GM19025 (cell line): ENCODE measurements around the gene NEK10.

Source experiments
- ATAC-seq: cut with Tn5 transposase; IDR thresholded peaks from one replicate; pipeline ENCODE4 v1.9.1; 2021; ENCODE audit warnings: mild to moderate bottlenecking, low read depth, moderate library complexity; ENCODE audit not compliant: unreplicated experiment

NEK10 gene

DNA sequence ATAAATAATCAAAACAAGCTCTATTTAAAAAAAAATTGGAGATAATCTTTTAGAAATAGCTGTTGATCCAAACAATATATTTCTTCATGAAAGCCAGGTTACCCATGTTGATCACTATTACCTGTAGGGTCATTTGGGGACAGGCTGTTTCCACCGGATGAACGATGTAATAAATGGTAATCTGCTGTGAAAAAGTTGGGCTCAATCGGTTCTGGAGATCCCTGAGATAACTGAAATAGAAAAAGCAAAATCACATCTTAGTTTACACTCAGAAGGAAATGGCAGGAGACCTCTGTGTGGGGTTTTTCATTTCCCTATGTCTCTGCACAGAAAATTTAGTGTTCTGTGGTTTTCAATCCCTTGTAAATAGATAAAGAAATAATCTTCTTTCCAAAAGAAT, 249.5 kb downstream of the NEK10 start:
- no peak for ATAC-seq

DNA sequence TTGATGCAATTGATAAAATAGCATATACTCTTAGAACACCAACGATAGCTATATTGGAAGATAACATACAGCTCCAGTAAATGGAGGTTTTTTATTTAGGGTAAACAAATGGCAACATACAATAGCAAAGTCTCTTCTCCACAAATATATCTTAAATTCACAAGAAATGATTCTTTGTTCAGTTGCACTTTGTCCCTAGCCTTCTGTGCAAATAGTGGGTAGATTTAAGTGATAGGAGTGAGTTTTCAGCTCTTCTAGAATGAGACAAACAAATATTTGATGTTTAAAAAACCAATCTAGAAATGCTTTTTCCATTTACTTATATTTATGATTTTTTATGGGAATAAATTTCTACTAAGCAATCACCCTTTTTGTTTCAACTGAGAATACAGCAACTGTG, 253.8 kb downstream of the NEK10 start:
- no peak for ATAC-seq

DNA sequence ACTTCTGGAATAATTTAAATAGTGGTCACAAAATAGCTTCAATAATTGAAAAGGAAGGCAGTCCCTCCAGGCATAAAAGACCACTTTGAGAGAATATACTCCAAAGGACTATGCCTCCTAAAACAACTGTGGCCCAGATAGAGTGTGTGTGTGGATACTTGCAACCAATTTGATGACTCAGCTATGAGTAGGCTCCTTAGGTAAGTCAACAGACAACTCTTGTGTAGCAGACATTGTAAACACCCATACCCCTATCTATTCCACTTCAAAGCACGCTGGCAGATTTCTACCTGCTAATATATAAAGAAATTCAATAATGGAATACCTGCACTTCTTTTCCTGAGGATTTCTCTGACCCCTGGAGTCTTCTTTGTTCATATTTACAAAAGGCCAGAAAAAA, 254.5 kb downstream of the NEK10 start:
- no peak for ATAC-seq

DNA sequence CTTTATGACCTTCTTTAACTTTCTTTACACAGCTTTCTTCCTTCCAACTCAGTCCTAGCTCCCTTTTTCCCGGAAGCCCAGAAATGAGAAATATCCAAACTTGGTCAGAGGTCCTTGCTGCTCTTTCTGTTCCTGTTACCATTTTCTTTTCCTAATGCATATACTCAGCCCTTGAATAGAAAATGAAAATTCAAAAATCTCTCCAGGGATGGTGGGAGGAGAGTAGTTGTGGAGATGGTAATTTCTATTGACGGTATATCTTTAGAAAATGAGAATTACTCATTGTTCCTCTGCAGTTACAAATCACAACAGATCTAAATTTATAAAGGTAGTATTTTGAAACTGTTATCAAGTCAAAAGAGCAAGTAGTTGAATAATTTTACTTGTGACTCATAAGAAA, 255.1 kb downstream of the NEK10 start:
- no peak for ATAC-seq

DNA sequence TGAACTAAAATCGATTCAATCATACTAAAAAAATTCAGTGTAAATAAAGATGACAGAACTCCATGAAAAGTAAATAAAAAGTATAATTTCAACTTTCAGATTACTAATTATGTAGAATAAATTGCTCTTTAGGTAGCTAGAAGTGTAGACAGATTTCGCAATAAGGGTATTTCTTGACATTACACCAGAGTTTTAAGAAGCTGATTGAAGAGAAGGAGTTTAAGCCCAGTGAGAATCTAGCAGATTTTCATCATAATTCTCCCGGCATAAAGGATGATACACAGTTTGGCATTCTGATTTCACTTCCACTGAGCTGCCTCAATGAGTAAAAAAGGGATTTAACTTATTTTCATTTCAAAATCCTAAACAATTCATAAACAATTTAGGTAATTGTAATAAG, 259.2 kb downstream of the NEK10 start:
- ATAC-seq = no peak

DNA sequence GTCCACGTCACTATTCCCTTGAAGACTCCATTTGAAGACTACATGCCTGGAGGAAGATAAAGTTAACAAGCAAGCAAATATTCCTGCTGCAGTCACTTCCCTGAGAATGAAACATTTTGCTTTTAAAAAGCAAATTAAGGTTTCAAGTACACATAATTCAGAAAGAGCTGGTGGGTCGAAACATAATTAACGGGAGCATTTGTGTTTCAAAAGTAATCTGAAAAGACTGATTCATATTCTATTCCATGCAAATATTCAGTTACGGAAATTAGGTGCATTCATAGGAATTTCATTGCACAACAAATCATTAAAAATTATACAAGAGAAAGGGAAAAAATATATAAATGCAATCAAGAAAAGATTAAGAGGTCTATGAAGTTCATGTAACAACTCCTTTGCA, 260.9 kb downstream of the NEK10 start:
- ATAC-seq = no peak

DNA sequence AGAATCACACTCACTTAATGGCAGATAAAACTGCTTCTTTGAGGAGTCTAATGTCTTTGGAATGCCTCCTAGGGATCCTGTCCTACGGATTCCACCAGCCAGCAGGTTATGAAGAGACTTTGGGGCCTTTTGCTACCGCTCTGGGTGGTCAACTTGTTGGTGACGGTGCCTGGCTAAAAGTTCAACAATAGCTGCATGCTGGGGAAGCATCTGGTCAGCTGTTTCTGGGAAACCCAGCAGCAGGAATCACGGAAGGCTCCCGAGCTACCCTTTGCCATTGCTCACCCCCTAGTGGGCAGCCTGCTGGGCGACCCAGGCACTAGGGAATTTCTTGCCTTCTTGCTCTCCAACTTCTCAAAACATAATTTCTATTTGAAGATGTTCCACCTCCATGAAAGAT, 263.3 kb downstream of the NEK10 start:
- no peak for ATAC-seq

DNA sequence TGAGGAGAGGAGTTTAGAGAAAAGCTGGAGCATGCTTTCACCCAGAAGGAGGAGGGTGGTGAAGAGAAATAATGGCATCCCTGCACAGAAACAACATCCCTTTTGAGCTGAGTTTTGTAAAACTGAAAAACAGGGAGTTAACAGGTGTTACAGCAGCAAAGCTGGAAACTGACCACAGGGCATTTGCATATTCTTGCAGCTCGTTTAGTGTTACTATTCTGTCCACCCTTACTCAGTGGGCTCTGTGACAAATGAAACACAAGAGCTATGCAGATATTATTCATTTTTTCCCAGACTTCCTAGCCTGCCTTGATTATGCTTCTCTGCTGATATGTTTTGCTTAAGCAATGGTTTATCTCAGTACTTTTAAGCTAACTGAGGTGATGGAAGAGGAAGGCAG, 272.0 kb downstream of the NEK10 start:
- ATAC-seq = no peak

DNA sequence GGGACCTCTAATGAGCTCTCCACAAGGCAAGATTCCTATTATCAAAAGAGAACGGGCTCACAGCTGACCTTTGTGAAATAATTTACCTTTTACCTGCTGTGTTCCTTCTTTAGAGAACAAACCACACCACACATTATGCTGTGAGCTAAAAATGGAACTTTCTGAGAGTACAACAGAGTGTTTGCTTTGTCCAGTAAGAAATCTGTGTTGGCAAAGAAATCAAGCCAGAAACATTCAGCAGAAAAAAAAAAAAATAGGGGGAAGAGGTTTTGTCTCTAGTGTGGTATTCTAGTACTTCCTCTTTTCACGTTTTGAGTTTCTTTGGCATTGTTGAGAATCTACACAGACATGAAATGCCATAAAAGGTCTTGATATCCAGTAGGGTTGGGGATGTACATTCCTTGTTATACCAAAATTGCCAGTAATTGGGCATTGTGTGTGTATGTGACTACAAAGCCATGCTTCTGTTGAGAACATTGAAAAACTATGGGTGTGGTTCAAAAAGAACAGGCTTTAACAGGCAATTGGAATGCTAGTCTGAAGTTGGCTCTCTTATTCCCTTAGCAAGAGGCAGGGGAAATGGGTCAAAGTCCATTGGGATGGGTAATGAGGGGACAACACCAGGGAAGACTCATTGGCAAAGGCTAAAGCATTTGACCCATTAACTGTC, 273.5 kb downstream of the NEK10 start:
- no peak for ATAC-seq

DNA sequence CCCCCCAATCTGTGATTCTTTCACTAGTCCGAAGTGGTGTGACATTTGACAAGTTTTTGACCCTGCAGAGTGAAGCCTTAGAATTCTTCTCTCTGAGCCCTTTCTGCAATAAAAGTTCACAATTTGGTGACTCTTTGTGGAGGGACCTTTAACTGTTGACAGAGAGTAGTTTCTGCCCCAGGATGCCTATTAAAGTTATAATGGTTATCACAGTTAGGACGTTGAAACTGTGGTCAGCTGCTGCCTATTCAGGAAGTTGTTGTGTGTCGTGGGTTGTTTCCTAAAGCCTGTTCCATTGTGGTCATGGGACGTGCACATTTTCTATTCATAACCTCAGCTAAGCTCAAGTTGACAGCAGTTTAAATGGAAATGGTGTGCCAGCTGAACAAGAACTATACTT, 274.5 kb downstream of the NEK10 start:
- ATAC-seq = no peak

DNA sequence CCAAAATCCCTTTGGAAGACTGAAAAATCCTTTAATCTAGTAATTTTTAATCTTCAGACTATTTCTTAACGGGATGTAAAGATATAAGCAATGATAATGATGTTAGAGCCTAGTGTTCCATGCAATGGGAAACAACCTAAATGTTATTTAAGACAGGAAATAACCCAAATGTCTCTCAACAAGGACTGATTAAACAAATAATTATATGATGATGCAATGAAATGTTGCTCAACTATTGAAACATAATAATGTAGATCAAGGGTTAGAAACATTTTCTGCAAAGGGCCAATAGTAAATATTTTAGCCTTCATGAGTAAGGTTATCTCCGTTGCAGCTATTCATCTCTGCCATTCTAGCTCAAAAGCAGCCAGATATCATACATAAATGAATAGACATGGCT, 275.4 kb downstream of the NEK10 start:
- no peak for ATAC-seq

DNA sequence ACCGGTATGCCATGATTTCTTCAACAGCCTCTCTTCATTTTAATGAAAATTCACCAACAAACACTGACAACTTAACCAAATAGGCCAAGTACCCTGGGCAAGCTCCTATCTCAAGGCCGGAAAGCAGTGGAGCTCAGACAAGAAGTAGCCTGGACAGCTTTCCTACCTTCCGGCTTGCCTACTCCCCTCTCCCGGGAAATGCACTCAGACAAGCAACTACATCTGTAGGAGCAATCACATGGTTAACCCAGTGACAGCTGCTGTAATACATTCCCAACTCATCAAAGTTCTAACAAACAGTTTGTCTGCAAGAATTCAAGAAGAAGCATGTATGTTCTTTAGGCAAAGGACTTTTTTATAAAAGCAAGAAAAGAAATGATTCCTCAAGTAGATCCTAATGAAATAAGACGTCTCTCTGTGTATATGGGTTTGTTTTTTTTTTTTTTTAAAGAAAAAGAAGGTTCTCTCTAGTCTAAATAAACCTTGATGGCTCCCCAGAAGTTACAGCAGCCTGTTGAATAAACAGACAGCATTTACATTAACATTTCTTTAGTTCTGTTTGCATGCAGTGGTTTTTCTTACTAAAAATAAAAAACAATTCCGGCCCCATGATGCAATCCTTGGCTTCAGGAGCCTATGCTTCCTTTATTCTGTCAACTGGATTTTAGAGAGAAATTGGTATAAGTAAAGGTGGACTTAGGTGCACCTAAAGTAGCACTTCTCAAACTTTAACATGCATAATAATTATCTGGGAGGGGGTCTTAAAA, 278.7 kb downstream of the NEK10 start:
- no peak for ATAC-seq

DNA sequence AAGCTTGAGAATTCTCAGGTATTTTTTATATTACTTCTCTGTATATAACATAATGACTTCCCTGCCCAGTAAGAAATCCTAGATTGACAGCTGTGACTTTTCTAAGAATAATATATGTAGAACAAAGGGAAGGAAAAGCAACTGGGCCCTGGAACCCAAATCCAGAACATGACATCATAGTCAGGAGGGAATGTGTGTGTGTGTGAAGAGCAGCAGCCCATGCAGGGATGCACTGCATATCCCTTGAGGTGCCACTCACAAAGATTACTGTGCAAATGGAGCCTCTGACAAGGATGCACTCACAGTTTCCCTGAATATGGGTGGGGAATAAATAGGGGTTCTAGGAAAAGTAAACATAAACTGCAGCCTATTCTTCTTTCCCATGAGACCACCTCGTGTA, 279.5 kb downstream of the NEK10 start:
- ATAC-seq = no peak

DNA sequence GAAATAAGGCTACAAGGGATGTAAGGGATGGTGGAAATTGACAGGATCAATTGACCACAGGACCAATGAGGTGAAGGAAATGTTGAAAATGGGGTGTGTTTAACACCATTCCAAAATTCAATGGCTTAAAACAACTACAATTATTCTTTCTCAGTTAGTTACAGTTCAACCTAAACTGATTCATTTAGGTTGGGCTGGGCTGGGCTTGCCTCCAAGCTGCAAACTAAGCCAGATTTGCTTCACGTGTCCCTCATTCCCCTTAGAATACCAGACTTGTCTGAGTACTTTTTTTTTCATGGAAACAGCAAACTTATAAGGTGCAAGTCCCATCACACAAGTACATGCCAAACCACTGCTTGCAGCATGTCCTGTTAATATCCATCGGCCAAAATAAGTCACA, 280.1 kb downstream of the NEK10 start:
- ATAC-seq = no peak

DNA sequence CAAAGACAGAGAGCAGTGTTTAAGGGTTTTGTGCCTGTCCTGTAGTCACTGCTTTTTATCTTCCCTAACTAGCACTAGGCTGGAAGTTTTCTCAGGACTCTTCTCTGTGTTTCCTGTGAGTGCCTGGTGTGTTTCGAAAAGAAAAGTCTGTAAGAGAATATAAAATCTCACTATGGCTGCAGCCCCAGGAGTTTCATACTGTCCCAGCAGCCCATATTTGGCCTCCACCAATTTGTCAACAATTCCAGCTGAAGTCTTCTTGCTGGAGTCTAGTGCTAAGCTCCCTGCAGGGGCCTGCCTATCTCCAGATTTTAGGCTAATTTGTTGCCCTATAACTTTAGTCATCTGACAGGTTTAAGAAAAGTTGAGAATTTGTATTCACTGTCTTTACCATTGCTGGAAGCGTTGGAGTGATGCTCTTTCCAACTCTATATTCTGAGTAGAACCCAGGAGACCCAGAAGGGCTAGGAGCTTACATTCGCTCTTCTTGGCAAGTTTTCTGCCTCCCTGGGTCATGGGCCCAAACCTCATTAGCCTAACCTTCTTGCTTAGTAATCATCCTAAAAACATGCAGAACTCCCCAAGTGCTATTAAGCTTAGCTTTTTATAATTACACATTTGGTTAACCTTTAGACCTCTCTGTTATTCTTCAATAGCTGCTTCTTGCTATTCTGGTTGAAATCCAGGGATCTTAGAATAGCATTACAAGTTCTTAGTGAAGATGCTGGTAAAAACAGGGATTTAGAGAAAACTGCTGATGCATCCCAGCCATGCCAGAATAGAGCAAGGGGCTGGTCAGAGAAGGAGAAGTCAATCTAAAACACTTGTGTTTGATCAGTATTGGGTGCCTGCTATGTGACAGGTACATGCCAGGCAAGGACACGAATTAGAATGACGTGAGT, 283.1 kb downstream of the NEK10 start:
- ATAC-seq = no peak

DNA sequence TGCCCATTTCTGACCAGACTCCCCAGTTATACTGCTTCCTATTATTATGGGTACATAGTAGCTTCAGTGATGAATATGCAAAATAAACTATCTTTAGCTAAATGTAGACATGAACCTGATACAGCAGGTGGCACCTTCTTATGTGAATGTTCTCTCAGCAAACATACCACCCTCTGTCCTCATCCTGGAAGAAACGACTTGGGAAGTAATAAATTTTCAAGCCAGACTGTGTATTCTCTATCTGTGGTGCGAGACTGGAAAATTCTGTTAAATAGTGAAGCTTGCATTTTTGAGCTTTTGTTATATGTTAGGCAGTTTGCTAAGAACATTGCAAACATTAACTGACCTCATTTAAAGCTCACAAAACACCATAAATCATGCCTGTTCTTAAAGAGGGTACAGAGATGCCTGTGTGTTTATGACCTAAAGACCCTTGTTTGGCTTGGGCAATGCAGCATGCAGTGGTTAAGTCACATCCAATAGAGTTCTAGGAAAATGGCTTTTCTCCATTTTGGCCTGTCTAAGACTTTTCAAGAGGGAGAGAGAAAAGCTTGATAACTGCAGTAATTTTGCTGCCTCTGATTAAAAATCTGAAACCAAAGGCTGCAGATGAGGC, 287.1 kb downstream of the NEK10 start:
- no peak for ATAC-seq

DNA sequence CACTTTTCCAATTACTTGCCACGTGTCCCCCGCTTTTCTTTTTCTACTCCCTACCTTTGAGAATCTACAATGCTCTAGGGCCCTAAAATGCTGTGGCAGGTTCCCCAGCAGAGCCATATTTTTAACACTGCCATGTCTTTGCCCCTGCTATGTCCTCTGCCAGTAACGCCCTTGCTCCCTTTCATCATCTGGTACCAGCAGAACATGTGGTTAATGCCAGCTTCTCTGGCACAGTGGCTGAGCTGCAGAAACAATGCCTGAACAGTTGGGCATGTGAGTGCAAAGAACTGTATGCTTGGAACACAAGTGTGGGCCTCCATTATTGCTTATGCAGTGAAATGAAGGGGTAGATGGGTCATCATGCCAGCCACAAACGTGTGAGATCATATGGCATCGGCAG, 287.6 kb downstream of the NEK10 start:
- ATAC-seq = no peak

DNA sequence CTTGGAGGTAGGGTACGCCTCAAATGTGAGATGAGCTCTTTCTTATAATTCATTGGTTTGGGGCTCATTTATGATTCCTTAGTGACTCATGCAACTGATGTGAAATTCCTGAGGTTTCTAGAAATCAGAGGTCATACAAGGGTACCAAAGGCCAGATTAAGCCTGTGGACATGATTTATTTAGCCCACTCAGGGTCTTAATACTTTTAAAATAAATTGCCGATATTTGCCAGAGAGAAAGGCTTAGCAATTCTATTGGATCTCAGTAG, 289.0 kb downstream of the NEK10 start:
- ATAC-seq = no peak

DNA sequence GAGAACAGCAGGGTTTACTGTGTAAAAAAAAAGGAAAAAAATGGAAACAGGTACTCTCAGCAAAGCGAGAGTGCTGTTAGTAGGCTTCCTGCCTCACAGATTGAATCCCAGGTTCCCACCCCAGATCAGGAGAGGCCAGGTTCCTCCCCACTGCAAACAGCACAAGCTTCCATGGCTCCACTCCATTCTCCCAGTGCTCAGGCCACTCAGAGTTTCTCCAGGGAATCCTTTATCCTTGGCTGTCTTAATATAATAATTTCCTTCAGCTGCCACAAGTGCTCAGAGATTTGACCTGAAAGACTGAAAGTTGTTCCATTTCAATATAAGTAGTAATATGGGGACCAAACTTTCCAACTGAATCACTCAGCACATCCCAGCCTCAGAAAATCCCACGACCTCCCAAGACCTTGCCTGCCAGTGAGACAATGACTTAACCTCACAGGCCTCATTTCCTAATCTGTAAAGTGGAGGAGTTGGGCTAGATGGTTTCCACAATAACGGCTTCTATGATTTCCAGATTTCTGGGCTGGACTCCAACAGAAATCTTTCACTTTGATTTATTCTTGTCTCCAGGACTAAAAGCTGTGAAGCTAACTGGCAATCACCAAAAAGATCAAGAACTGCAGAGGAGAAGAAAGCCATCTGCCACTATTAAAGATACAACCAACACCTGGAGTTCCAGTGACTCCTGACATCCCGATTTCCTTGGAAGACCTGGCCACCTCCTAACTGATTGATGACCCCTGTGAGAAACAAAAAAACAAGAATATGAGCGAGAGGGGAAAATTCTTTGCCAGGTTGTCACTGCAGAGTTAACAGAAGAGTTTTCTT, 289.5 kb downstream of the NEK10 start:
- no peak for ATAC-seq

DNA sequence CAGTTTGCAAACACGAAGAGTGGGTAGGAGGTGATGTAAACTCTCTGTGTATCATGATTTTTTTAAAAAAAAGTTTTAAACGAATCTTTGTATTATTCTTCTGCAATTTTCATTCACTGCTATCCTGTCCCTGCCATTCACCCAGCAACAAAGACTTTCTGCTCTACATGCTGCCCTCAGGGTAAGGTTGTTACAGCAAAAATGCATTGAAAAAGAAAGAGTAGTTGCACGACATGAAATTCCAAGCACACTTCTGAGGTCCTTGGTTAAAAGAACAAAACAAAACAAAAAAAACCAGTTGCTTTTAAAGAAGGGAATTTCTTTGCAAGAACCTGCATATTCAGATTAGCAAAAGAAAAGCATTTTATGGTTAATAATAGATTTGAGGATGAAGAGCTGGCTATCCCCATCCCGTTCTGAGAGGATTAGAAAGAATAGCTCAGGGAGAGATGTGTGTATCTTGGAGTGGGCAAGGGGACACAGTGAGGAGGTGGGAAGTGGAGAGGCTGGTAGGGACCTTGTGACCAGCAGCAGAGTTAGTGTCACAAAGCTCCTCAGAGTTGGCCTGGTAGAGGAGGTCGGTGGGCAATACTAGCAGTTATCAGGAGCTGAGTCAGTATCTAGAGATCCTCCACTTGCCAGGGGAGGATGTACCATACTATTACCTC, 290.8 kb downstream of the NEK10 start:
- ATAC-seq = no peak
